Effector memory CD8-positive, alpha-beta T cell (primary cell): ENCODE data around the gene WNK4.

Experiments
- ATAC-seq: fragments of 150-1000 bp; cut with Tn5 transposase; replicated peaks from 2 replicates; pipeline ENCODE4 v1.10.0; 2021; ENCODE audit warnings: mild to moderate bottlenecking, moderate library complexity
- DNase-seq, 3 experiments: peaks; one replicate each; pipeline ENCODE4 v3.0.0; 2021
- H3K27ac Mint-ChIP-seq, 2 donors: one replicate each; pipeline ENCODE4 v1.8.0; 2022; ENCODE audit warnings: mild to moderate bottlenecking in 2 of 2, mixed read lengths in 2 of 2, moderate library complexity in 2 of 2
- H3K27me3 Mint-ChIP-seq, 2 donors: one replicate each; pipeline ENCODE4 v1.8.0; 2022; ENCODE audit warnings: mixed read lengths in 2 of 2
- H3K36me3 Mint-ChIP-seq: one replicate; pipeline ENCODE4 v1.8.0; 2022; ENCODE audit warnings: mild to moderate bottlenecking, moderate library complexity, mixed read lengths; ENCODE audit not compliant: insufficient read depth
- H3K4me1 Mint-ChIP-seq, 2 donors: one replicate each; pipeline ENCODE4 v1.8.0; 2022; ENCODE audit warnings: low read depth in 2 of 2, mixed read lengths in 2 of 2
- H3K4me3 Mint-ChIP-seq, 2 donors: one replicate each; pipeline ENCODE4 v1.8.0; 2022; ENCODE audit warnings: mild to moderate bottlenecking in 2 of 2, mixed read lengths in 2 of 2, moderate library complexity in 2 of 2
- H3K9me3 Mint-ChIP-seq, 2 donors: one replicate each; pipeline ENCODE4 v1.8.0; 2022; ENCODE audit warnings: mixed read lengths in 2 of 2

The WNK4 gene

GRCh38 chr17:42818379-42818778 is 38.0 kb downstream of the WNK4 start:
- Mint-ChIP-seq H3K27ac (no peak overlapping the region), H3K36me3 (peaks cover 75% of the 10 kb centered on the region), H3K4me3 (no peak overlapping the region)

DNA sequence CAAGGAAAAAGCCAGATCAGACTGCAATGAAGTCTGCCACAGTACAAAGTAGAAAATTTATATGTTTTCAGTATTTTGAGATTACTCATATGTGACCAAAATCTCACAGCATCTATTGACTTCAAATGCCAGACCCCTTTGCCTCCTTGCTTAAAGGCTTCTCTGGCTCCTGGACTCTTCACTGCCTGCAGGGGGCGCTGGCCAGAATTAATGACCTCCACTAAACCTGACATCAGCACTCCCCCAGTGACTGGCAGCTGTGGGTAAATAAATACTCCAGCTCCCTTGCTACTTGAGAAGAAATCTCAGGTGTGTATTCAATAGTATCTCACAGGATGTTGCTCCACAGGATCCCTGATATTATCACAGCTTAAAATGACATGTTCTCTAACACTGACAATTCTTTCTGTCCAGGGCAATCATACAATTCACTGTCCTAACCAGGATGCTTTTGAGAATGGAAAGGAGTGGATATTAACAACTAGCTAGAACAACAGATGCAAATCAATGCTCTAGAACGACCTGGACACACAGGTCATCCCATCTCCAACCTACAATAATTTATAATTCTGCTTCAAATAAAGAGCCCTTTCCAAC is 39.6 kb downstream of the WNK4 start:
- H3K27ac Mint-ChIP-seq, result no peak overlapping the region
- DNase-seq, result peak; percentile 55

More at GRCh38 chr17:42818379-42818778, 38.0 kb downstream of the WNK4 start:
- Mint-ChIP-seq H3K4me1 (peaks cover 12 to 27% of the 10 kb centered on the region in 2 donors), H3K27me3 (no peaks in the 10 kb centered on the region), H3K9me3 (no peaks in the 10 kb centered on the region)
- ATAC-seq, result no peak
- DNase-seq, result no peak

DNA sequence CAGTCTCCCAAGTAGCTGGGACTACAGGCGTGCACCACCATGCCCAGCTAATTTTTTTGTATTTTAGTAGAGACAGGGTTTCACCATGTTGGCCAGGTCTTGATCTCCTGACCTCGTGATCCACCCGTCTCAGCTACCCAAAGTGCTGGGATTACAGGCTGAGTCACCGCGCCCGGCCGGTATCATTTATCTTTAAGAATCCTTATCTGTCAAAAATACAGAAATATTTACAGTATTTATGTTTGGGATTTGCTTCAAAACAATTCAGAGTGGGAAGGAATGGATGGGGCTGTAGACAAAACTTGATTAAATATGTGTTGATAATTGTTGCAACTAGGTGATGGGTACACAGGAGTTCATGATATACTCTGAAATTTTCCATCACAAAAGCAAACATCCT is 40.8 kb downstream of the WNK4 start:
- ATAC-seq, result no peak
- Mint-ChIP-seq H3K4me1 (peaks cover 19 to 35% of the 10 kb centered on the region in 2 donors), H3K4me3 (peak overlapping the region in 1 of 2 donors; percentile 17), H3K9me3 (no peaks in the 10 kb centered on the region), H3K27ac (peak overlapping the region in 1 of 2 donors; percentile 74), H3K36me3 (peaks cover 60% of the 10 kb centered on the region), H3K27me3 (no peaks in the 10 kb centered on the region)
- DNase-seq, result no peak

More for the DNA sequence above, 39.6 kb downstream of the WNK4 start:
- no peaks in the 10 kb centered on the region for H3K27me3 Mint-ChIP-seq
- H3K4me1 Mint-ChIP-seq, result peaks cover 19 to 35% of the 10 kb centered on the region in 2 donors
- no peaks in the 10 kb centered on the region for H3K9me3 Mint-ChIP-seq
- no peak for ATAC-seq
- H3K4me3 Mint-ChIP-seq, result no peak overlapping the region
- peaks cover 71% of the 10 kb centered on the region for H3K36me3 Mint-ChIP-seq

DNA sequence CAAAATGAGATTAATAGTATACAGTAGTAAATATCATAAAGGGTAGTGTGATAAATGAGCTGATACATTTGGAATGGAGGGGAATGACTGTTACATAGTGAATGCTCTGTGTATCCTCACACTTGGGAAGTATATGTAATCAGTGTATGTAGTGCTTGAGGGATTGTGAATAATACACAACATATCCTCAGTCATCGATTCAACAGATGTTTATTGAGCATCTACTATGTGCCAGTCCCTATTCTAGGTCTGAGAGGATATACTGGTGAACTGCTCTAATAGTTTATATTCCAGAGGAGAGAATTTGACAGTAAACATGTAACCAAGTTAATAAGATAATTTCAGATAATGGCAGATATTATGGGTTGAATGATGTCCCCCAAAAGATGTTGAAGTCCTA is 47.1 kb downstream of the WNK4 start:
- Mint-ChIP-seq H3K9me3 (no peaks in the 10 kb centered on the region), H3K4me3 (no peak overlapping the region), H3K27me3 (peaks cover 23 to 24% of the 10 kb centered on the region in 2 donors), H3K27ac (no peak overlapping the region), H3K36me3 (peaks cover 16% of the 10 kb centered on the region), H3K4me1 (peaks cover 11 to 16% of the 10 kb centered on the region in 2 donors)
- DNase-seq (no peak), ATAC-seq (no peak)

DNA sequence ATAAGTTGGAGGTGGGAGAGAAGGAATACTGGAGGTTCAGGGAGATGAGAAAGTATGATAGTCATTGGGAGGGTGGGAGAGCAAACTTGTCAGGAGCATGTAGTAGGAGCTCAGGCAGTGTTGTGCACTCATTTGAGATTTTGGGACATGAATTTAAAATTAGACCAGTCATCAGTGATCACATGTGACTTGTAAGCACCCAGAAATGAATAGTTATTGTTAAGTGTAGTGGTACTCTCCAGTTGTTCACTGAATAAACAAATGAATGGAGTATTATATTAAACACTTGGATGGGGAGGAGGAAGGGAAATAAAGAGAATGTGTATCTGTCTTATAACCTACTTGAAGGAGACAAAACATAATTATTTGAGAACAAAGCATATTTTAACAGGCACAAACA is 50.6 kb downstream of the WNK4 start:
- ATAC-seq (no peak), DNase-seq (no peak)
- no peak overlapping the region for H3K27ac Mint-ChIP-seq
- H3K36me3 Mint-ChIP-seq, result peaks cover 26% of the 10 kb centered on the region
- peaks cover 23 to 24% of the 10 kb centered on the region in 2 donors for H3K27me3 Mint-ChIP-seq
- no peak overlapping the region for H3K4me3 Mint-ChIP-seq
- no peaks in the 10 kb centered on the region for H3K9me3 Mint-ChIP-seq
- peaks cover 7 to 14% of the 10 kb centered on the region in 2 donors for H3K4me1 Mint-ChIP-seq

DNA sequence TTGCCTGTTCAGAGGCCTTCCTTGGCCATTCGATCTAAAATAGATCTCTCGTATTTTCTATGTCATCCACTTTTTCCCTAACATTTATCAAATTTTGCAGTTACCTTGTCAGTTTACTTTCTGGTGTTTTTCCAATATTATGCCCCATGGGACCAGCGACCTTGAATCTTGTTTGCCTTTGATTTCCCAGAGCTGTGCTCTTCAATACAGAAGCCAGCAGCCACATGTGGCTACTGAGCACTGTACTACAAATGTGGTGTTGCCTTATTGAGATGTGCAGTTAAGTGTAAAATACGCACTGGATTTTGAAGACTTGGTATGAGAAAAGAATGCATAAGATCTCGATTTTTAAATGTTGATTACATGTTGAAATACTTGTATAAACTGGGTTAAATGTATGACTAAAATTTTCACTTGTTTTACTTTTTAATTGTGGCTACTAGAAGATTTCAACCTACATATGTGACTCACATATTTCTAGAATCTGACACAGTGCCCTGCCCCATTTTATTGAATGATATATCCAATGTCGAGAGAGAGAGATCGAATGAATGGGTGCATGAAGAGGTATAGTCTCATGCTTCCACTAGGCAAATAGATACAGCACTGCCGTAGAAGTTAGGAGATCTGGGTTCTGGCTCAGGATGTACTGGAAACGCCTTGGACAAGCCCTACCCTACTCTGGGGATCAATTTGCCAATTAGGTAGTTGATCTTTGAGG is 52.0 kb downstream of the WNK4 start:
- no peaks in the 10 kb centered on the region for H3K9me3 Mint-ChIP-seq
- H3K27ac Mint-ChIP-seq, result peak overlapping the region; percentile 99
- ATAC-seq (peak; percentile 13), DNase-seq (peak in 1 of 3 experiments; percentile 4)
- H3K4me3 Mint-ChIP-seq, result peak overlapping the region; percentile 96 to 97
- peaks cover 17 to 21% of the 10 kb centered on the region in 2 donors for H3K27me3 Mint-ChIP-seq
- peaks cover 40% of the 10 kb centered on the region for H3K36me3 Mint-ChIP-seq
- peaks cover 7 to 14% of the 10 kb centered on the region in 2 donors for H3K4me1 Mint-ChIP-seq

GRCh38 chr17:42832934-42833766 is 52.7 kb downstream of the WNK4 start, which contains the start of gene PSME3:
TSS of gene PSME3 (plus strand) at chr17:42833397. CDS start at chr17:42833632, 235 bp downstream.
- no peaks in the 10 kb centered on the region for H3K9me3 Mint-ChIP-seq
- peaks cover 48% of the 10 kb centered on the region for H3K36me3 Mint-ChIP-seq
- H3K4me1 Mint-ChIP-seq, result peaks cover 11 to 14% of the 10 kb centered on the region in 2 donors
- peak; percentile 86 to 88 (median 88) for DNase-seq
- H3K27me3 Mint-ChIP-seq, result peaks cover 9 to 13% of the 10 kb centered on the region in 2 donors
- H3K27ac Mint-ChIP-seq, result peak within 1 kb of the TSS; percentile 99
- H3K4me3 Mint-ChIP-seq, result peak within 1 kb of the TSS; percentile 96 to 97
- ATAC-seq, result peak; percentile 91

- Mint-ChIP-seq H3K27ac (peak overlapping the region; percentile 99), H3K4me3 (peak overlapping the region; percentile 96 to 97), H3K27me3 (peaks cover 4 to 6% of the 10 kb centered on the region in 2 donors), H3K9me3 (no peaks in the 10 kb centered on the region), H3K4me1 (peaks cover 11 to 14% of the 10 kb centered on the region in 2 donors), H3K36me3 (peaks cover 55% of the 10 kb centered on the region)
- DNase-seq (no peak), ATAC-seq (no peak)
Observed at GRCh38 chr17:42833767-42834422, 53.5 kb downstream of the WNK4 start.

DNA sequence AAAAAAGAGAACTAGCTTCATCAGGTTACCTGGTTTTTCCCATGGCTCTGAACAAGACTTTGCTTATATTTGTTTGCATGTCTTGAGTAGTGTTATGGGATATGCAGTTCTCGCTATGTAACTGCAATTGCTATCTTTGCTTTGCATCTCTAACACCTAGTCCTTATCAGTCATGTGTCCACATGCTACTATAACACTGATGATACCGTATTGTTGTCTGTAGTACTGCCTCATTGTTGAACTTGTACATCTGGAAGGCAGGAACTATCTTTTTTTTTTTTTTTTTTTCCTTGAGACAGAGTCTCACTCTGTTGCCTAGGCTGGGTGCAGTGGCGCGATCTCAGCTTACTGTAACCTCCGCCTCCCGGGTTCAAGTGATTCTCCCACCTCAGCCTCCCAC is 55.3 kb downstream of the WNK4 start:
- H3K4me3 Mint-ChIP-seq, result no peak overlapping the region
- DNase-seq (no peak), ATAC-seq (no peak)
- H3K4me1 Mint-ChIP-seq, result peaks cover 11 to 14% of the 10 kb centered on the region in 2 donors
- H3K36me3 Mint-ChIP-seq, result peaks cover 73% of the 10 kb centered on the region
- peak overlapping the region in 1 of 2 donors; percentile 77 for H3K27ac Mint-ChIP-seq
- no peaks in the 10 kb centered on the region for H3K27me3 Mint-ChIP-seq
- H3K9me3 Mint-ChIP-seq, result no peaks in the 10 kb centered on the region

GRCh38 chr17:42841975-42842685 is 61.7 kb downstream of the WNK4 start:
- Mint-ChIP-seq H3K4me1 (peaks cover 8 to 14% of the 10 kb centered on the region in 2 donors), H3K27ac (no peak overlapping the region), H3K4me3 (no peak overlapping the region), H3K36me3 (peaks cover 60% of the 10 kb centered on the region), H3K27me3 (no peaks in the 10 kb centered on the region), H3K9me3 (no peaks in the 10 kb centered on the region)
- no peak for DNase-seq
- no peak for ATAC-seq

GRCh38 chr17:42843358-42843934 is 63.0 kb downstream of the WNK4 start:
- H3K36me3 Mint-ChIP-seq, result peaks cover 47% of the 10 kb centered on the region
- peaks cover 8 to 10% of the 10 kb centered on the region in 2 donors for H3K4me1 Mint-ChIP-seq
- H3K4me3 Mint-ChIP-seq, result no peak overlapping the region
- H3K27me3 Mint-ChIP-seq, result no peaks in the 10 kb centered on the region
- H3K9me3 Mint-ChIP-seq, result no peaks in the 10 kb centered on the region
- H3K27ac Mint-ChIP-seq, result no peak overlapping the region
- DNase-seq, result no peak
- no peak for ATAC-seq

GRCh38 chr17:42844271-42844670 is 63.9 kb downstream of the WNK4 start, which contains the start of gene AOC2:
TSS of gene AOC2 (plus strand) at chr17:42844580. CDS start at chr17:42844627, 47 bp downstream.
- H3K27ac Mint-ChIP-seq, result no peak within 1 kb of the TSS
- peaks cover 39% of the 10 kb centered on the region for H3K36me3 Mint-ChIP-seq
- no peak within 1 kb of the TSS for H3K4me3 Mint-ChIP-seq
- H3K9me3 Mint-ChIP-seq, result no peaks in the 10 kb centered on the region
- ATAC-seq (no peak), DNase-seq (no peak)
- no peaks in the 10 kb centered on the region for H3K27me3 Mint-ChIP-seq
- peaks cover 8 to 10% of the 10 kb centered on the region in 2 donors for H3K4me1 Mint-ChIP-seq
